Neural progenitor cell (in vitro differentiated cells): ENCODE results near the gene ESRRA.

Experiments used
- EZH2phosphoT487 ChIP-seq: fragments of 200-600 bp; sonication (generic); IDR thresholded peaks from 2 replicates; pipeline ENCODE4 v1.6.1; 2017; ENCODE audit warnings: antibody characterized with exemption
- TF ChIP-seq, protein P1 (sequence below): fragments of 200-600 bp; sonication (generic); IDR thresholded peaks from 2 replicates; pipeline ENCODE4 v1.5.1; 2017; ENCODE audit warnings: antibody characterized with exemption, mild to moderate bottlenecking

DNA sequence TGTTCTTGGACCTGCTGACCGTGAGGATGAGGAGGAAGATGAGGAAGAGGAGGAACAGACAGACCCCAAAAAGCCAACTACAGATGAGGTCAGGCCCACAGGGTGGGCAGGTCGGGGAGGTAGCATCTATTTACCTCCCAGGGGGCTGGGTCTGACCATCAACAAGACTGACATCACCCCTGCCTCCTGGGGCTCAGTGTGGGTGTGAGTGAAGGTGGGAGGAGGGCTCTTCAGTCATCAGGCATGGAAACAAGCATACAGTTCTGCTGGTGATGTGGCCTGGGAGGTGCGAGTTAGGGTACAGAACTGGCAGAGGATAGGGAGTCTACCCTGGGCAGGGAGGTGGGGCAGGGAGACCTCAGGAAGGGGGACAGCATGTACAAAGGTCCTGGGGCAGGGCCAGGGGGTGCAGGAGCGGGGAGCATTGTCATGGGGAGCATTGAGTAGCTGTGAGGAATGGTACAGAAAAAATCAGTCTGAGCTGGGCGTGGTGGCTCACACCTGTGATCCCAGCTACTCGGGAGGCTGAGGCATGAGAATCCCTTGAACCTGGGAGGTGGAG, 45.1 kb upstream of the ESRRA start:
- TF ChIP-seq, protein P1, sequence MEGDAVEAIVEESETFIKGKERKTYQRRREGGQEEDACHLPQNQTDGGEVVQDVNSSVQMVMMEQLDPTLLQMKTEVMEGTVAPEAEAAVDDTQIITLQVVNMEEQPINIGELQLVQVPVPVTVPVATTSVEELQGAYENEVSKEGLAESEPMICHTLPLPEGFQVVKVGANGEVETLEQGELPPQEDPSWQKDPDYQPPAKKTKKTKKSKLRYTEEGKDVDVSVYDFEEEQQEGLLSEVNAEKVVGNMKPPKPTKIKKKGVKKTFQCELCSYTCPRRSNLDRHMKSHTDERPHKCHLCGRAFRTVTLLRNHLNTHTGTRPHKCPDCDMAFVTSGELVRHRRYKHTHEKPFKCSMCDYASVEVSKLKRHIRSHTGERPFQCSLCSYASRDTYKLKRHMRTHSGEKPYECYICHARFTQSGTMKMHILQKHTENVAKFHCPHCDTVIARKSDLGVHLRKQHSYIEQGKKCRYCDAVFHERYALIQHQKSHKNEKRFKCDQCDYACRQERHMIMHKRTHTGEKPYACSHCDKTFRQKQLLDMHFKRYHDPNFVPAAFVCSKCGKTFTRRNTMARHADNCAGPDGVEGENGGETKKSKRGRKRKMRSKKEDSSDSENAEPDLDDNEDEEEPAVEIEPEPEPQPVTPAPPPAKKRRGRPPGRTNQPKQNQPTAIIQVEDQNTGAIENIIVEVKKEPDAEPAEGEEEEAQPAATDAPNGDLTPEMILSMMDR: no peak
- no peak for TF ChIP-seq EZH2phosphoT487
